Measurements from ENCODE around the gene MBP.

MBP gene

DNA sequence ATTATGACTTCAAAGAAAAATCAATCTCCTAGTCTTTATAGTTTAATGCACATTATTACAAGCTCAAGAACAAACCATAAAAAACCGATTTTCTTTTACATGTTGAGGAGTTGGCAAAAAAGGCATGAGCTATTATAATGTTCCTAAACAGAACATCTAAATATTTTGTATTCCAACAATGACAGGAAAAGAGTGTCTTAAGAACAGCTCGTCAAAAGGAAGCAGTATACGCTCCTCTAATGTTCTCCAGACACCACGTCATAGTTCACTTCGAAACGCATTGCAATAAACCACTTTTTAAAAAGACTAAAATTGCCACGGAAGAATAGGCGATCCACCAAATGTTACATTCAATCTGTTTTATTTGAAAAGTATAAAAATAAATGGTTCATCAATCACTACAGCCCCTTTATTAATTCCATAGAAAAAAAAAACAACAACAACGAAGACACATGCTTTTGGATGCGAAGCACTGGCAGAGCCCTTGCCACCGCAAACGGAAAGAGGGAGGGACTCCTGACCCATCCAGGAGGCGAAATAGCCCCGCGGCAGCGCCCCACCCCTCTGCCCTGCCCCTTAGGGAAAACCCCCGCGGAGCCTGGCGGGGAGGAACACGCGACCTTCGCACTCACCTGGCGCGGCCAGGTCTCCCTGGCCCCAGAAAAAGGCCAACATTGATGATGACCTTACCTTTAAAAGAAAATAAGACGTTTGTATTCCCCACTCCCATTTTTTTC is 45.8 kb downstream of the MBP start:
- Histone ChIP-seq H3K9ac (ENCODE audit: low read depth, low read length) (peak overlapping the region; percentile 43; the same call in 1 of the 2 replicates), H3K4me1 (ENCODE audit: insufficient read depth, low read length) (peaks cover 23% of the 10 kb centered on the region), H3K9me3 (ENCODE audit: control insufficient read depth, insufficient read depth, low read length) (no peaks in the 10 kb centered on the region), H3K36me3 (ENCODE audit: insufficient read depth, low read length) (no peaks in the 10 kb centered on the region)

DNA sequence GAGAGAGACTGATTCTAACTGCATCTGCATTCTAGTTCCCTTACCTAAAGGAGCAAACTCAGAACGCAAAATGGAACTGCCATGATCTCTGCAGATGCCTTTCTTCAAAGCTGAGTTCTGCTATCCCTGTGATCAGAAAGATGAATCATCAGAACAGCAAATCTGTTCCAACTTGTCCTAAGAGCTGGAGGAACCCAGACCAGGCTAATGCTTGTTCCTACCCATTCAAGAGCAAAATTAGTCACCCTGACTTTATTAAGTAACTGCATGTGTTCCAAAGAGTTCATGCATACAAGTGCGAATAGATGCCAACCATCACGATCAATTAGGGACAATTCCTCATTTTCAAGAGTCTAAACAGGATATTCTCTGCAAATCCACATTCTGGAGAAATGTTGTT is 46.5 kb downstream of the MBP start:
- Histone ChIP-seq H3K9me3 (ENCODE audit: control insufficient read depth, insufficient read depth, low read length) (no peaks in the 10 kb centered on the region), H3K9ac (ENCODE audit: low read depth, low read length) (no peak overlapping the region), H3K4me1 (ENCODE audit: insufficient read depth, low read length) (peaks cover 23% of the 10 kb centered on the region), H3K36me3 (ENCODE audit: insufficient read depth, low read length) (no peaks in the 10 kb centered on the region)

DNA sequence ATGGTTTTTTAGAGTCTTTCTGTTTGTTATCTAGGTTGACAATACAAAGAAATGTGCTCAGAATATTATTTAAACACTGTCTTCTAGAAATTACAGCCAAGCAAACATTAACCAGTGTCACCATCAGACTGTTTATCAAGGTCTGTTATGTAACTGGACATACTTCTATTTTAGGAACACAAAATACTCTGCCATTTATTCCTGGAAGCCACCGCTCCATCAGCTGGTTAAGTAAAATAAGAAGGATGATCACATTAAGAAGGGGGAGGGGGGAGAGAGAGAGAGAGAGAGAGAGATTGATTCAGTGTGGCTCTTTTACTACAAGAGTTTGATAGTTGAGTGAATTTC is 47.9 kb downstream of the MBP start:
- Histone ChIP-seq H3K4me1 (ENCODE audit: insufficient read depth, low read length) (peaks cover 13% of the 10 kb centered on the region), H3K36me3 (ENCODE audit: insufficient read depth, low read length) (no peaks in the 10 kb centered on the region), H3K9me3 (ENCODE audit: control insufficient read depth, insufficient read depth, low read length) (no peaks in the 10 kb centered on the region), H3K9ac (ENCODE audit: low read depth, low read length) (no peak overlapping the region)

DNA sequence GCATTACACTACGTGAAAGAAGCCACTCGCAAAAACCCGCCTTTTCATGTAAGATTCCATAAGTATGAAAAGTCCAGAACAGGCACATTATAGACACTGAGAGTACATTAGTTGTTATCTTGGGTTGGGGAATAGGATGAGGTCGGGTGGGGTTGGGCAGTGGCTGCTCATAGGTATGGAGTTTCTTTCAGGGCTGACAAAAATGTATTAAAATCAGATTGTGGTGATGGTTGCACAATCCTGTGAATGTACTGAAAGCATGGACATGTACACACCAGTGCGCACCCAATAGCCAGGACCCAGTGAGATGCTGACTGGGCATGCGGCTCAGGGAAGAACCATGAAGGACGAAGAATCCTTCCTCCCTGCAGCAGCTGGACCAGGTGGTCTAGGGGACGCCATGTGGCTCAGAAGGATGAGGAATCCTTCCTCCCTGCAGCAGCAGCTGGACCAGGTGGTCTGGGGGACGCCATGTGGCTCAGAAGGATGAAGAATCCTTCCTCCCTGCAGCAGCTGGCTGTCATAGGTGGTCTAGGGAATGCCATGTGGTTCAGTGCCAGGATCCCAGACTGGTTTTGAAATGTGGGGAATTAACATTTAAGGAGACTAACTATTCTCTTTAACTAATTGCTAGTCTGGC is 50.1 kb downstream of the MBP start:
- Histone ChIP-seq H3K4me1 (ENCODE audit: insufficient read depth, low read length) (0 out of 2 replicates have a peak, but pooled peaks cover 5% of the 10 kb centered on the region), H3K36me3 (ENCODE audit: insufficient read depth, low read length) (no peaks in the 10 kb centered on the region)

GRCh38 chr18:77081390-77081778 is 51.2 kb downstream of the MBP start:
- Histone ChIP-seq H3K36me3 (ENCODE audit: insufficient read depth, low read length) (no peaks in the 10 kb centered on the region), H3K9me3 (ENCODE audit: control insufficient read depth, insufficient read depth, low read length) (no peaks in the 10 kb centered on the region), H3K9ac (ENCODE audit: low read depth, low read length) (no peak overlapping the region), H3K4me1 (ENCODE audit: insufficient read depth, low read length) (0 out of 2 replicates have a peak, but pooled peaks cover 4% of the 10 kb centered on the region)

More for the DNA sequence above, 50.1 kb downstream of the MBP start:
- H3K9me3 ChIP-seq (ENCODE audit: control insufficient read depth, insufficient read depth, low read length) = no peaks in the 10 kb centered on the region
- H3K9ac ChIP-seq (ENCODE audit: low read depth, low read length) = no peak overlapping the region

GRCh38 chr18:77079954-77080682 is 52.5 kb downstream of the MBP start:
- H3K9me3 ChIP-seq (ENCODE audit: control insufficient read depth, insufficient read depth, low read length) = no peaks in the 10 kb centered on the region
- H3K9ac ChIP-seq (ENCODE audit: low read depth, low read length) = no peak overlapping the region
- H3K4me1 ChIP-seq (ENCODE audit: insufficient read depth, low read length) = no peaks in the 10 kb centered on the region
- no peaks in the 10 kb centered on the region for H3K36me3 ChIP-seq (ENCODE audit: insufficient read depth, low read length)

DNA sequence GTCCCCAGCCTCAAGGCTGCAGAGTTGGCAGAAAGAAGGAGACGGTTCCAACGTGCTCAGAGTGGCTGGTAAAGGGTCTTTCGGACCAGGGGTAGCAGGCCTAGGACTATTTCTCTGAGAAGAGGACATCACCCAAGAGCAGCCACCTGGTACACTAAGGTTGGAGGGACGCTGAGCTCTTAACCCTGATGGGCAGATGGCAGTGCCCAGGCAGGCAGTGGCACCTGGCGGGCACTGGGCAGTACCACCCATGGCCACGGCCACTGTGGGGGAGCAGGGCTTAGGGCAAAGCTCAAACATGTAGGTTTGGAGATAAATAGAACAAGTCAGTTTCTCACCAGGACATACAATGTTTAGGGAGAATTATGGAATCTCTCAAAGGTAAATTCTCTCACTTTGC is 53.5 kb downstream of the MBP start:
- Histone ChIP-seq H3K4me1 (ENCODE audit: insufficient read depth, low read length) (no peaks in the 10 kb centered on the region), H3K36me3 (ENCODE audit: insufficient read depth, low read length) (no peaks in the 10 kb centered on the region), H3K9ac (ENCODE audit: low read depth, low read length) (no peak overlapping the region), H3K9me3 (ENCODE audit: control insufficient read depth, insufficient read depth, low read length) (no peaks in the 10 kb centered on the region)

GRCh38 chr18:77078690-77079070 is 53.9 kb downstream of the MBP start:
- H3K4me1 ChIP-seq (ENCODE audit: insufficient read depth, low read length) = no peaks in the 10 kb centered on the region
- H3K9ac ChIP-seq (ENCODE audit: low read depth, low read length) = no peak overlapping the region
- H3K9me3 ChIP-seq (ENCODE audit: control insufficient read depth, insufficient read depth, low read length) = no peaks in the 10 kb centered on the region
- no peaks in the 10 kb centered on the region for H3K36me3 ChIP-seq (ENCODE audit: insufficient read depth, low read length)

GRCh38 chr18:77077941-77078689 is 54.5 kb downstream of the MBP start:
- Histone ChIP-seq H3K4me1 (ENCODE audit: insufficient read depth, low read length) (no peaks in the 10 kb centered on the region), H3K9me3 (ENCODE audit: control insufficient read depth, insufficient read depth, low read length) (no peaks in the 10 kb centered on the region), H3K36me3 (ENCODE audit: insufficient read depth, low read length) (no peaks in the 10 kb centered on the region), H3K9ac (ENCODE audit: low read depth, low read length) (no peak overlapping the region)

GRCh38 chr18:77077401-77077800 is 55.2 kb downstream of the MBP start:
- Histone ChIP-seq H3K9ac (ENCODE audit: low read depth, low read length) (no peak overlapping the region), H3K4me1 (ENCODE audit: insufficient read depth, low read length) (no peaks in the 10 kb centered on the region), H3K9me3 (ENCODE audit: control insufficient read depth, insufficient read depth, low read length) (no peaks in the 10 kb centered on the region), H3K36me3 (ENCODE audit: insufficient read depth, low read length) (no peaks in the 10 kb centered on the region)

DNA sequence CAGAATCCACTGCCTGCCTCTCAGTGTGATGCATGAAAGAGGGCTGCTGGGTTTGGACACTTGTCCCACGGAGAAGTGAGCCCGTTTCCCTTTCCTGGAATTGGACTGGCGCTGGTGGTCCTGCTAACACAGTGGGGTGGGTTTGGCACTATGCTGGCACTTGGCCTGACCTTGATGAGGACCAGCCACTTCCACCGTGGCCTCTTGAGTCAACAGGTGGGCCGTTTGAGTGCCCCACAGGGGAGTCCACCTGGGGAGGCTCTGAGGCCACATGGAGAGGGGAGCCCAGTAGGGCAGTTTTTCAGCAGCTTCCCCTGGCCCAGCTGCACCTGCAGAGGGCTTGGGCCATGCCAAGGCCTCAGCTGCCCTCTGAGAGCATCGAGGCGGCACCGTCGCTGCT is 56.5 kb downstream of the MBP start:
- Histone ChIP-seq H3K9me3 (ENCODE audit: control insufficient read depth, insufficient read depth, low read length) (no peaks in the 10 kb centered on the region), H3K9ac (ENCODE audit: low read depth, low read length) (no peak overlapping the region), H3K4me1 (ENCODE audit: insufficient read depth, low read length) (no peaks in the 10 kb centered on the region), H3K36me3 (ENCODE audit: insufficient read depth, low read length) (no peaks in the 10 kb centered on the region)

DNA sequence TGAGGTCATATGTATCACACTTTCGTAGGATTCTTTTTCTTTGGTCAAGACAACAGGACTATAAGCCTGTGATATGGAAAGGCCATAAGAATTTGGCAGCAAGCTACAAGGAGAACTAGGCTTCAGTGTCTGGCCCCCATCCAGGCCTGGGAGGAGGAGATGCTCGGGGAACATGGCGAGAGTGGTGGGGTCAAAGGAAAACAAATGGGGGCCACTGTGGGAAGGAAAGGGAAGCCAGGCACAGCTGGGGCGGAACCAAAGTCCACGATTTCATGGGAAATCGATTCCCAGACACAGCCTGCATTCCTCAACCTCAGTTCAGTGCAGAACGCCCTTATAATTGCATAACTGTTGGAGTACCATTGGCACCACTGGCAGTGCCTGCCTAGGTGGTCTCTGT is 58.2 kb downstream of the MBP start:
- Histone ChIP-seq H3K36me3 (ENCODE audit: insufficient read depth, low read length) (no peaks in the 10 kb centered on the region), H3K4me1 (ENCODE audit: insufficient read depth, low read length) (peaks cover 6% of the 10 kb centered on the region; the same call in 1 of the 2 replicates), H3K9me3 (ENCODE audit: control insufficient read depth, insufficient read depth, low read length) (no peaks in the 10 kb centered on the region), H3K9ac (ENCODE audit: low read depth, low read length) (no peak overlapping the region)

DNA sequence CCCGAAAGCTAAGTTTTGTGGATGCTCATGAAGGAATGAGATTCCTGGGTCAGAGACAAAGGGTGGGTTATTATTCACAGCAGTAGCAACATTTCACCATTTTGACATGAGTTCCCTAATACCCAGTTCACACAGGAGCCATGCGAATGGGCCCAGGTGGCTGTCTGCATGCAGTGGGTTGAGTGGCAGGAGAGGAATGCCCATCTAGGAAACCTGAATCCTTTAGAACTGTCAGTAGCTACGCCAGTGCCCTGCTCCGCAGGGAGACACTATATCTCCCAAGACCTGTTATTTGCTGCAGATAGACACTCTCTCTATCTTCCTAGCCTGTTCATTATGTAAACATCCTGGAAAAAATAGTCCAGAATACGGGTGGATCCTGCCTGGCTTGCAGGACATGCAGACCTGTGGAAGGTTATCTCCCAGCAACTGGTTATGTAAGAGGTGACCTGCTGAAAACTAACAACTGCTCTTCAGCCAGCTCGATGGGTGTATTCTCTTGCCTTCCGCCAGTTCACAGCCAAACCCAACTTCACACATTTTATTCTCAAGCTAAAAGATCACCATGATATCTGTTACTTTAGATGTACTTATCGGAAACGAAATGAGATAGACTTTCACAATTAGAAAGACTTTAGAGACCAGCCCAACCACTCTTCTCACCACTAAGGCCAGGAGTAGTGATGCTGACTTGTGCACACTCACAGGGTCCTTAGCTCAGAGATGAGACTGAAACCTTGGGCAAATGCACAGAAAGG is 59.1 kb downstream of the MBP start:
- peaks cover 16% of the 10 kb centered on the region for H3K4me1 ChIP-seq (ENCODE audit: insufficient read depth, low read length)
- H3K9ac ChIP-seq (ENCODE audit: low read depth, low read length) = no peak overlapping the region
- no peaks in the 10 kb centered on the region for H3K36me3 ChIP-seq (ENCODE audit: insufficient read depth, low read length)

DNA sequence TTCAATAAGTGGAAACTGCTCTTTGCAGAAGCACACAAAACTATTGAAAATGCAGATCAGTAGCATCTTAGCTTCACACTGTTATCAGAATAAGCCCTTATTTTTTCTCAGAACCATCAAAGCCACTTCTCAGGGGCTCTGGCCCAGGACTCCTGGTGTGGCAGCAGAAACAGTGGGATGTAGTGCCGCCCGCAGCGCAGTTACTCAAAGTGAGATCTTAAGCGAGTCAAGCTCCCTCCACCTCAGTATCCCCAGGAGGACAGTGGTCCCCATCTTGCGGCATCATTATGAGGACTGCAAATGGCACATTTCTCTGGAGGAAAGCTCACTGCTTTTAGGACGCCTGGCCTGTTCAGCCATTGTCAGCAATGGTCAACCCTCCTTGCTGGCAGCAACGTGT is 60.0 kb downstream of the MBP start:
- Histone ChIP-seq H3K9me3 (ENCODE audit: control insufficient read depth, insufficient read depth, low read length) (no peaks in the 10 kb centered on the region), H3K4me1 (ENCODE audit: insufficient read depth, low read length) (peaks cover 25% of the 10 kb centered on the region), H3K9ac (ENCODE audit: low read depth, low read length) (no peak overlapping the region), H3K36me3 (ENCODE audit: insufficient read depth, low read length) (no peaks in the 10 kb centered on the region)

More for the DNA sequence above, 59.1 kb downstream of the MBP start:
- H3K9me3 ChIP-seq (ENCODE audit: control insufficient read depth, insufficient read depth, low read length) = no peaks in the 10 kb centered on the region
